Measurements from ENCODE around the gene EPC2.
"Not testable (repeated sequence)": the region's sequence is repeated elsewhere in the genome, so short reads cannot be mapped to it uniquely, and the experiment has no call there.

Gene EPC2

DNA sequence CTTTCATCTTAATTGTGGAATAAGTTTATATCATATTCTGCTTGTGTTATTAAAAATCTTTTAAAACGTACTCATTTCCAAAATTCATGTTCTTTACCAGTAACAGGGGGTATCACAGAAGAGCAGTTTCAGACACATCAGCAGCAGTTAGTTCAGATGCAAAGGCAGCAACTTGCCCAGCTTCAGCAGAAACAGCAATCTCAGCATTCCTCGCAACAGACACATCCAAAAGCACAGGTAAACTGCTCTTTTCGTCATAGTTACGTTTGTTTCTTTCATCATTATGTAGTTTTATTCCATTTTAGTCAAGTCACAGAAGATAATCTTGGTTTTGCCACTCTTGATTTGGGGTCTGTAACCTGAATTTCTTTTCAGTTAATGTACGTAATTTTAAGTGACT, 137.0 kb downstream of the EPC2 start:
- H2AFZ ChIP-seq (ENCODE audit: low read length), result no peak overlapping the region
- H3K9me3 ChIP-seq (replicated peaks; ENCODE audit: insufficient read depth, low read length), result no peaks in the 10 kb centered on the region
- H4K20me1 ChIP-seq (ENCODE audit: insufficient read depth, low read length), result no peaks in the 10 kb centered on the region
- no peak overlapping the region for H3K9ac ChIP-seq (ENCODE audit: low read length)
- H3K27me3 ChIP-seq (replicated peaks; ENCODE audit: insufficient read depth, low read length), result no peaks in the 10 kb centered on the region
- H3K27ac ChIP-seq (ENCODE audit: low read length), result no peak overlapping the region
- H3F3A ChIP-seq (ENCODE audit: insufficient read depth, low read length), result no peaks in the 10 kb centered on the region
- no peak for DNase-seq
- H3K79me2 ChIP-seq (ENCODE audit: low read length), result no peaks in the 10 kb centered on the region
- no peak overlapping the region for H3K4me2 ChIP-seq (ENCODE audit: low read depth, low read length)
- H3K36me3 ChIP-seq (replicated peaks; ENCODE audit: insufficient read depth, low read length), result 0 out of 2 replicates have a peak, but pooled peaks cover 5% of the 10 kb centered on the region
- TF ChIP-seq EZH2 (optimal IDR thresholded peaks at IDR 0.05; ENCODE audit: low read depth, low read length) (no peak), CTCF (IDR thresholded peaks at IDR 0.05; ENCODE audit: low read length) (no peak), EZH2phosphoT487 (IDR thresholded peaks at IDR 0.05; ENCODE audit: low read length) (no peak)
- H3K9me2 ChIP-seq (replicated peaks; ENCODE audit: insufficient read depth, low read length), result no peaks in the 10 kb centered on the region
- H3K4me3 ChIP-seq (ENCODE audit: low read length), result no peak overlapping the region
- H3K4me1 ChIP-seq (ENCODE audit: low read length), result no peaks in the 10 kb centered on the region

GRCh38 chr2:148789059-148789458, 144.5 kb downstream of the EPC2 start:
- Histone ChIP-seq H3K9me2 (replicated peaks; ENCODE audit: insufficient read depth, low read length) (no peaks in the 10 kb centered on the region), H3F3A (ENCODE audit: insufficient read depth, low read length) (no peaks in the 10 kb centered on the region), H3K4me2 (ENCODE audit: low read depth, low read length) (no peak overlapping the region), H3K9ac (ENCODE audit: low read length) (no peak overlapping the region), H3K27ac (ENCODE audit: low read length) (no peak overlapping the region), H3K36me3 (replicated peaks; ENCODE audit: insufficient read depth, low read length) (0 out of 2 replicates have a peak, but pooled peaks cover 5% of the 10 kb centered on the region), H3K27me3 (replicated peaks; ENCODE audit: insufficient read depth, low read length) (no peaks in the 10 kb centered on the region), H3K79me2 (ENCODE audit: low read length) (no peaks in the 10 kb centered on the region), H3K4me3 (ENCODE audit: low read length) (no peak overlapping the region), H3K4me1 (ENCODE audit: low read length) (no peaks in the 10 kb centered on the region), H3K9me3 (replicated peaks; ENCODE audit: insufficient read depth, low read length) (no peaks in the 10 kb centered on the region), H4K20me1 (ENCODE audit: insufficient read depth, low read length) (no peaks in the 10 kb centered on the region), H2AFZ (ENCODE audit: low read length) (no peak overlapping the region)
- TF ChIP-seq CTCF (IDR thresholded peaks at IDR 0.05; ENCODE audit: low read length) (no peak), EZH2phosphoT487 (IDR thresholded peaks at IDR 0.05; ENCODE audit: low read length) (no peak), EZH2 (optimal IDR thresholded peaks at IDR 0.05; ENCODE audit: low read depth, low read length) (no peak)
- no peak for DNase-seq

DNA sequence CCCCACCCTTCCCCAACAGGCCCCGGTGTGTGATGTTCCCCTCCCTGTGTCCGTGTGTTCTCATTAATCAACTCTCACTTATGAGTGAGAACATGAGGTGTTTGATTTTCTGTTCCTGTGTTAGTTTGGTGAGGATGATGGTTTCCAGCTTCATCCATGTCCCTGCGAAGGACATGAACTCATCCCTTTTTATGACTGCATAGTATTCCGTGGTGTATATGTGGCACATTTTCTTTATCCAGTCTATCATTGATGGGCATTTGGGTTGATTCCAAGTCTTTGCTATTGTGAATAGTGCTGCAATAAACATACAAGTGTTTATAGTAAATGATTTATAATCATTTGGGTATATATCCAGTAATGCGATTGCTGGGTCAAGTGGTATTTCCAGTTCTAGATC, 145.6 kb downstream of the EPC2 start:
- not testable (repeated sequence) for H3K27ac ChIP-seq (ENCODE audit: low read length); H2AFZ ChIP-seq (ENCODE audit: low read length); H3K9me2 ChIP-seq (replicated peaks; ENCODE audit: insufficient read depth, low read length); H3K9ac ChIP-seq (ENCODE audit: low read length); DNase-seq; H3K27me3 ChIP-seq (replicated peaks; ENCODE audit: insufficient read depth, low read length); H3K36me3 ChIP-seq (replicated peaks; ENCODE audit: insufficient read depth, low read length); H3K4me1 ChIP-seq (ENCODE audit: low read length); H4K20me1 ChIP-seq (ENCODE audit: insufficient read depth, low read length); H3F3A ChIP-seq (ENCODE audit: insufficient read depth, low read length); H3K9me3 ChIP-seq (replicated peaks; ENCODE audit: insufficient read depth, low read length); H3K4me3 ChIP-seq (ENCODE audit: low read length); H3K79me2 ChIP-seq (ENCODE audit: low read length); H3K4me2 ChIP-seq (ENCODE audit: low read depth, low read length)

DNA sequence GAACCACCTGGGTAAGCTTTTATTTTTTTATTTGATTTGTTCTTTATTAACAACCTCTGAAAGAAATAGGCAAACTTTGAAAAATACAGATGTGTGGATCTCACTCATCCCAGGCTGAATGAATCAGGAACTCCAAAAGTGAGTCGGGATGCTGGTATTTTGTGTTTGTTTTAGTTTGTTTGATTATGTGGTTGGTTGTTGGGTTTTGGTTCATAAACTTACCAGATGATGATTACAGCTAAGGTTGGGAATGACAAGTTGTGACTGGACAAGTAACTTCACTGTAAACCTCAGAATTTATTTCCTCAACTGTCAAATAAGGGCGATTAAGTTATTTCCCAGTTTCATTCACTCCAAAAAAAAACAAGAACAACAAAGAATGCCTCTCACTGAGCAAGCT, 150.0 kb downstream of the EPC2 start:
- H3K9me2 ChIP-seq (replicated peaks; ENCODE audit: insufficient read depth, low read length), result no peaks in the 10 kb centered on the region
- H4K20me1 ChIP-seq (ENCODE audit: insufficient read depth, low read length), result no peaks in the 10 kb centered on the region
- no peaks in the 10 kb centered on the region for H3K4me1 ChIP-seq (ENCODE audit: low read length)
- H3K36me3 ChIP-seq (replicated peaks; ENCODE audit: insufficient read depth, low read length), result no peaks in the 10 kb centered on the region
- no peaks in the 10 kb centered on the region for H3F3A ChIP-seq (ENCODE audit: insufficient read depth, low read length)
- DNase-seq, result no peak
- no peak for TF ChIP-seq EZH2 (optimal IDR thresholded peaks at IDR 0.05; ENCODE audit: low read depth, low read length)
- TF ChIP-seq EZH2phosphoT487 (IDR thresholded peaks at IDR 0.05; ENCODE audit: low read length), result no peak
- TF ChIP-seq CTCF (IDR thresholded peaks at IDR 0.05; ENCODE audit: low read length), result no peak
- no peaks in the 10 kb centered on the region for H3K27me3 ChIP-seq (replicated peaks; ENCODE audit: insufficient read depth, low read length)
- no peak overlapping the region for H2AFZ ChIP-seq (ENCODE audit: low read length)
- H3K4me3 ChIP-seq (ENCODE audit: low read length), result no peak overlapping the region
- H3K9me3 ChIP-seq (replicated peaks; ENCODE audit: insufficient read depth, low read length), result no peaks in the 10 kb centered on the region
- no peaks in the 10 kb centered on the region for H3K79me2 ChIP-seq (ENCODE audit: low read length)
- no peak overlapping the region for H3K4me2 ChIP-seq (ENCODE audit: low read depth, low read length)
- no peak overlapping the region for H3K9ac ChIP-seq (ENCODE audit: low read length)
- H3K27ac ChIP-seq (ENCODE audit: low read length), result no peak overlapping the region

Data from MM.1S (cell line).